Neural progenitor cell (in vitro differentiated cells): Measurements from ENCODE around the gene SLC44A1. TPM values are rescaled to one million over a fixed set of nuclear protein-coding genes. Genes with fewer than 3 reads are reported as not detected.

Source experiments
- DNase-seq: peaks from one replicate; pipeline ENCODE4 v3.0.0-alpha.2; 2016; ENCODE audit warnings: low spot score
- H2AFZ ChIP-seq: fragments of 200-600 bp; sonication (generic); replicated peaks from 2 replicates; pipeline ENCODE4 v1.6.1; 2016; ENCODE audit warnings: antibody characterized with exemption
- H3F3A ChIP-seq: fragments of 200-600 bp; sonication (generic); 2 replicates; pipeline ENCODE4 v1.6.1; 2016; ENCODE audit warnings: antibody characterized with exemption, low read depth
- H3K27ac ChIP-seq: fragments of 200-600 bp; sonication (generic); 2 replicates; pipeline ENCODE4 v1.5.1; 2016; ENCODE audit warnings: mild to moderate bottlenecking
- H3K27me3 ChIP-seq: fragments of 200-600 bp; sonication (generic); 2 replicates; pipeline ENCODE4 v1.6.1; 2016; ENCODE audit warnings: mild to moderate bottlenecking, moderate library complexity
- H3K36me3 ChIP-seq: fragments of 200-600 bp; sonication (generic); 2 replicates; pipeline ENCODE4 v1.5.1; 2016
- H3K4me1 ChIP-seq: fragments of 200-600 bp; sonication (generic); 2 replicates; pipeline ENCODE4 v1.6.1; 2016; ENCODE audit warnings: mixed run types
- H3K4me2 ChIP-seq: fragments of 200-600 bp; sonication (generic); 2 replicates; pipeline ENCODE4 v1.6.1; 2016
- H3K4me3 ChIP-seq: fragments of 200-600 bp; sonication (generic); 2 replicates; pipeline ENCODE4 v1.5.1; 2016
- H3K79me2 ChIP-seq: fragments of 200-600 bp; sonication (generic); 2 replicates; pipeline ENCODE4 v1.6.1; 2016; ENCODE audit warnings: low read depth
- H3K9ac ChIP-seq: fragments of 200-600 bp; sonication (generic); 2 replicates; pipeline ENCODE4 v1.6.1; 2016
- H3K9me3 ChIP-seq: fragments of 200-600 bp; sonication (generic); 2 replicates; pipeline ENCODE4 v1.5.1; 2016; ENCODE audit warnings: low read depth
- H4K20me1 ChIP-seq: fragments of 200-600 bp; sonication (generic); 2 replicates; pipeline ENCODE4 v1.6.1; 2016; ENCODE audit warnings: low read depth
- H3K27ac Mint-ChIP-seq: 3 replicates; pipeline ENCODE4 v1.8.0; 2021; ENCODE audit warnings: mixed read lengths
- H3K27me3 Mint-ChIP-seq: 2 replicates; pipeline ENCODE4 v1.8.0; 2022; ENCODE audit warnings: low read depth, mild to moderate bottlenecking, inconsistent platforms, moderate library complexity, mixed read lengths; ENCODE audit not compliant: insufficient read depth
- H3K36me3 Mint-ChIP-seq: 3 replicates; pipeline ENCODE4 v1.8.0; 2021; ENCODE audit warnings: mixed read lengths
- H3K4me1 Mint-ChIP-seq: 3 replicates; pipeline ENCODE4 v1.8.0; 2021; ENCODE audit warnings: mixed read lengths
- H3K4me3 Mint-ChIP-seq: 3 replicates; pipeline ENCODE4 v1.8.0; 2021; ENCODE audit warnings: mild to moderate bottlenecking, moderate library complexity, mixed read lengths
- H3K9me3 Mint-ChIP-seq: 3 replicates; pipeline ENCODE4 v1.8.0; 2020; ENCODE audit warnings: mixed read lengths
- CTCF ChIP-seq: fragments of 200-600 bp; sonication (generic); IDR thresholded peaks from 2 replicates; pipeline ENCODE4 v1.5.1; 2017; ENCODE audit warnings: antibody characterized with exemption, mild to moderate bottlenecking
- EZH2 ChIP-seq: fragments of 200-600 bp; sonication (generic); IDR thresholded peaks from 2 replicates; pipeline ENCODE4 v1.6.1; 2017; ENCODE audit warnings: antibody characterized with exemption, mild to moderate bottlenecking, moderate library complexity
- EZH2phosphoT487 ChIP-seq: fragments of 200-600 bp; sonication (generic); IDR thresholded peaks from 2 replicates; pipeline ENCODE4 v1.6.1; 2017; ENCODE audit warnings: antibody characterized with exemption
- total RNA-seq: library from RNA; depleted of rRNA; stranded (reverse); fragments of >200 nt; gene quantifications from 2 replicates; pipeline ENCODE4 v1.2.3, GENCODE V29; 2015; ENCODE audit warnings: low replicate concordance

The SLC44A1 gene
- total RNA-seq, 1 donor from 2014 or later: 41.4 TPM

- H3K9me3 ChIP-seq: peaks cover 6% of the 10 kb centered on the region
- no peaks in the 10 kb centered on the region for H4K20me1 ChIP-seq
- Mint-ChIP-seq H3K4me3 (no peak overlapping the region), H3K27ac (no peak overlapping the region), H3K9me3 (peaks cover 15% of the 10 kb centered on the region), H3K27me3 (no peaks in the 10 kb centered on the region), H3K36me3 (peaks cover 2% of the 10 kb centered on the region), H3K4me1 (peaks cover 8% of the 10 kb centered on the region)
- no peak for DNase-seq
- no peak overlapping the region for H3K9ac ChIP-seq
- TF ChIP-seq EZH2phosphoT487: no peak
- TF ChIP-seq CTCF: no peak
- TF ChIP-seq EZH2: no peak
- no peak overlapping the region for H3K27ac ChIP-seq
- H3K4me2 ChIP-seq: no peak overlapping the region
- H3F3A ChIP-seq: no peaks in the 10 kb centered on the region
- no peaks in the 10 kb centered on the region for H3K79me2 ChIP-seq
- H2AFZ ChIP-seq: no peak overlapping the region
- H3K4me1 ChIP-seq: no peaks in the 10 kb centered on the region
- H3K4me3 ChIP-seq: no peak overlapping the region
- H3K36me3 ChIP-seq: no peaks in the 10 kb centered on the region
- H3K27me3 ChIP-seq: no peaks in the 10 kb centered on the region
These were observed 25.1 kb upstream of the SLC44A1 start for GRCh38 chr9:105219291-105219805.

DNA sequence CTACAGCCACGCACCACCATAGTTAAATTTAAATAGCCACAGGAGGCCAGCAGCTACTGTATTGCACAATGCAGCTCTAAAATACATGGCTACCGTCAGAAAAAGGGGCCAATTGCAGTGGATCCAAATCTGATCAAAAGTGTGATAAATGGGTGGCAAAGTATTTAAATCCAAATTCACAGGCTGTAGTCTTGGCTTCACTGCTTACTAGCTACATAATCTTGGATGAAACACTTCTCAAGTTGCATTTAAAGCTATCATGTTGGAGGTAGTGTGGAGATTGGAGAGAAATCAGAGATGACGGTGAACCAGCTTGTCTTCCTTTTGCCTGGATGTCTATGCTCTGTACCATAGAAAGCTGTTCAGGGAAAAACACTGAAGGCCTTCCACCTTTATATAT, 24.0 kb upstream of the SLC44A1 start:
- Mint-ChIP-seq H3K27me3 (peaks cover 2% of the 10 kb centered on the region), H3K36me3 (peaks cover 2% of the 10 kb centered on the region), H3K4me1 (peaks cover 8% of the 10 kb centered on the region), H3K4me3 (no peak overlapping the region), H3K27ac (no peak overlapping the region), H3K9me3 (peaks cover 22% of the 10 kb centered on the region)
- H3K4me3 ChIP-seq: no peak overlapping the region
- no peaks in the 10 kb centered on the region for H3K4me1 ChIP-seq
- no peak overlapping the region for H3K27ac ChIP-seq
- H3K27me3 ChIP-seq: no peaks in the 10 kb centered on the region
- H3K9me3 ChIP-seq: peaks cover 6% of the 10 kb centered on the region
- H3K36me3 ChIP-seq: no peaks in the 10 kb centered on the region
- TF ChIP-seq EZH2phosphoT487: no peak
- no peak for TF ChIP-seq CTCF
- TF ChIP-seq EZH2: no peak
- H3K9ac ChIP-seq: no peak overlapping the region
- H3K79me2 ChIP-seq: no peaks in the 10 kb centered on the region
- no peak overlapping the region for H2AFZ ChIP-seq
- H3F3A ChIP-seq: no peaks in the 10 kb centered on the region
- no peak overlapping the region for H3K4me2 ChIP-seq
- no peak for DNase-seq
- H4K20me1 ChIP-seq: no peaks in the 10 kb centered on the region

DNA sequence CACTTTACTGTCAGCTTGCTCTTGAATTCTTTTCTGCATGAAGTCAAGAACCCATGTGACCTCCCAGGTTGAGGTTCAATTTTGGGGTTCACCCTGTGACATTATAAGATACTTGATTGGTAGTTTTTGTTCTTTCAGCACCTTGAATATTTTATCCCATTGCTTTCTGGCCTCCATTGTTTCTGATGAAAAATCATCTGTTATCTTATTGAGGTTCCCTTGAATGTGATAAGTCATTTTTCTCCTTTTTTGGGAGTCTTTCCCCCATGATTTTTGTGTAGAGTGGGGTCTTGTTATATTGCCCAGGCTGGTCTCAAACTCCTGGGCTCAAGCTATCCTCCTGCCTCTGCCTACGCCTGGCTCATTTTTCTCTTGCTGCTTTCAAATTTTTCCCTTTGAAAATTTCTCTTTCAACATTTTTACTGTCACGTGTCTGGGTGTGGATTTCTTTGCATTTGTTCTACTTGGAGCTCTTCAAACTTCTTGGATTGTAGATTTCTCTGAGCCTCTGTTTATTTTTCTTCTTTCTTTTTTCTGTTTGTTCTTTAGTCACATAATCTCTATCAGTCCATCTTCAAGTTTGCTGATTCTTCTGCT, 20.8 kb upstream of the SLC44A1 start:
- no peak overlapping the region for H3K27ac Mint-ChIP-seq

More for the DNA sequence above, 20.8 kb upstream of the SLC44A1 start:
- H3K9me3 ChIP-seq: peaks cover 6% of the 10 kb centered on the region
- no peaks in the 10 kb centered on the region for H4K20me1 ChIP-seq
- DNase-seq: no peak
- H3K36me3 ChIP-seq: no peaks in the 10 kb centered on the region
- Mint-ChIP-seq H3K27me3 (peaks cover 2% of the 10 kb centered on the region), H3K36me3 (peaks cover 2% of the 10 kb centered on the region), H3K4me1 (peaks cover 2% of the 10 kb centered on the region), H3K9me3 (peaks cover 24% of the 10 kb centered on the region), H3K4me3 (no peak overlapping the region)
- H2AFZ ChIP-seq: no peak overlapping the region
- no peak for TF ChIP-seq EZH2phosphoT487
- TF ChIP-seq EZH2: no peak
- TF ChIP-seq CTCF: no peak
- H3K4me2 ChIP-seq: no peak overlapping the region
- H3K27ac ChIP-seq: no peak overlapping the region
- no peaks in the 10 kb centered on the region for H3F3A ChIP-seq
- no peaks in the 10 kb centered on the region for H3K4me1 ChIP-seq
- no peak overlapping the region for H3K9ac ChIP-seq
- no peak overlapping the region for H3K4me3 ChIP-seq
- no peaks in the 10 kb centered on the region for H3K27me3 ChIP-seq
- H3K79me2 ChIP-seq: no peaks in the 10 kb centered on the region
